Neural progenitor cell (in vitro differentiated cells): ENCODE results near the gene USP15. TPM values are rescaled to one million over a fixed set of nuclear protein-coding genes. Genes with fewer than 3 reads are reported as not detected.
"Not testable (repeated sequence)": the region's sequence is repeated elsewhere in the genome, so short reads cannot be mapped to it uniquely, and the experiment has no call there.

ENCODE experiments used
- DNase-seq: peaks from one replicate; pipeline ENCODE4 v3.0.0-alpha.2; 2016; ENCODE audit warnings: low spot score
- H2AFZ ChIP-seq: fragments of 200-600 bp; sonication (generic); replicated peaks from 2 replicates; pipeline ENCODE4 v1.6.1; 2016; ENCODE audit warnings: antibody characterized with exemption
- H3F3A ChIP-seq: fragments of 200-600 bp; sonication (generic); 2 replicates; pipeline ENCODE4 v1.6.1; 2016; ENCODE audit warnings: antibody characterized with exemption, low read depth
- H3K27ac ChIP-seq: fragments of 200-600 bp; sonication (generic); 2 replicates; pipeline ENCODE4 v1.5.1; 2016; ENCODE audit warnings: mild to moderate bottlenecking
- H3K27me3 ChIP-seq: fragments of 200-600 bp; sonication (generic); 2 replicates; pipeline ENCODE4 v1.6.1; 2016; ENCODE audit warnings: mild to moderate bottlenecking, moderate library complexity
- H3K36me3 ChIP-seq: fragments of 200-600 bp; sonication (generic); 2 replicates; pipeline ENCODE4 v1.5.1; 2016
- H3K4me1 ChIP-seq: fragments of 200-600 bp; sonication (generic); 2 replicates; pipeline ENCODE4 v1.6.1; 2016; ENCODE audit warnings: mixed run types
- H3K4me2 ChIP-seq: fragments of 200-600 bp; sonication (generic); 2 replicates; pipeline ENCODE4 v1.6.1; 2016
- H3K4me3 ChIP-seq: fragments of 200-600 bp; sonication (generic); 2 replicates; pipeline ENCODE4 v1.5.1; 2016
- H3K79me2 ChIP-seq: fragments of 200-600 bp; sonication (generic); 2 replicates; pipeline ENCODE4 v1.6.1; 2016; ENCODE audit warnings: low read depth
- H3K9ac ChIP-seq: fragments of 200-600 bp; sonication (generic); 2 replicates; pipeline ENCODE4 v1.6.1; 2016
- H3K9me3 ChIP-seq: fragments of 200-600 bp; sonication (generic); 2 replicates; pipeline ENCODE4 v1.5.1; 2016; ENCODE audit warnings: low read depth
- H4K20me1 ChIP-seq: fragments of 200-600 bp; sonication (generic); 2 replicates; pipeline ENCODE4 v1.6.1; 2016; ENCODE audit warnings: low read depth
- H3K27ac Mint-ChIP-seq: 3 replicates; pipeline ENCODE4 v1.8.0; 2021; ENCODE audit warnings: mixed read lengths
- H3K27me3 Mint-ChIP-seq: 2 replicates; pipeline ENCODE4 v1.8.0; 2022; ENCODE audit warnings: low read depth, mild to moderate bottlenecking, inconsistent platforms, moderate library complexity, mixed read lengths; ENCODE audit not compliant: insufficient read depth
- H3K36me3 Mint-ChIP-seq: 3 replicates; pipeline ENCODE4 v1.8.0; 2021; ENCODE audit warnings: mixed read lengths
- H3K4me1 Mint-ChIP-seq: 3 replicates; pipeline ENCODE4 v1.8.0; 2021; ENCODE audit warnings: mixed read lengths
- H3K4me3 Mint-ChIP-seq: 3 replicates; pipeline ENCODE4 v1.8.0; 2021; ENCODE audit warnings: mild to moderate bottlenecking, moderate library complexity, mixed read lengths
- H3K9me3 Mint-ChIP-seq: 3 replicates; pipeline ENCODE4 v1.8.0; 2020; ENCODE audit warnings: mixed read lengths
- CTCF ChIP-seq: fragments of 200-600 bp; sonication (generic); IDR thresholded peaks from 2 replicates; pipeline ENCODE4 v1.5.1; 2017; ENCODE audit warnings: antibody characterized with exemption, mild to moderate bottlenecking
- EZH2 ChIP-seq: fragments of 200-600 bp; sonication (generic); IDR thresholded peaks from 2 replicates; pipeline ENCODE4 v1.6.1; 2017; ENCODE audit warnings: antibody characterized with exemption, mild to moderate bottlenecking, moderate library complexity
- EZH2phosphoT487 ChIP-seq: fragments of 200-600 bp; sonication (generic); IDR thresholded peaks from 2 replicates; pipeline ENCODE4 v1.6.1; 2017; ENCODE audit warnings: antibody characterized with exemption
- total RNA-seq: library from RNA; depleted of rRNA; stranded (reverse); fragments of >200 nt; gene quantifications from 2 replicates; pipeline ENCODE4 v1.2.3, GENCODE V29; 2015; ENCODE audit warnings: low replicate concordance

USP15 gene
- total RNA-seq, 1 donor from 2014 or later = 36.0 TPM

- no peaks in the 10 kb centered on the region for H3K9me3 Mint-ChIP-seq
- Histone ChIP-seq H3F3A (peaks cover 27% of the 10 kb centered on the region), H3K9me3 (no peaks in the 10 kb centered on the region), H3K36me3 (no peaks in the 10 kb centered on the region), H3K27ac (no peak overlapping the region), H3K4me3 (no peak overlapping the region), H3K9ac (no peak overlapping the region), H3K4me1 (no peaks in the 10 kb centered on the region), H4K20me1 (no peaks in the 10 kb centered on the region), H3K79me2 (no peaks in the 10 kb centered on the region), H3K4me2 (no peak overlapping the region), H2AFZ (no peak overlapping the region), H3K27me3 (no peaks in the 10 kb centered on the region)
- H3K4me1 Mint-ChIP-seq = peaks cover 3% of the 10 kb centered on the region
- DNase-seq = no peak
- peaks cover under 1% of the 10 kb centered on the region for H3K27me3 Mint-ChIP-seq
- no peak overlapping the region for H3K4me3 Mint-ChIP-seq
- peaks cover 7% of the 10 kb centered on the region for H3K36me3 Mint-ChIP-seq
- no peak overlapping the region for H3K27ac Mint-ChIP-seq
- TF ChIP-seq EZH2 = no peak
- TF ChIP-seq EZH2phosphoT487 = no peak
- no peak for TF ChIP-seq CTCF
Observed at GRCh38 chr12:62350554-62350953, 90.3 kb downstream of the USP15 start.

DNA sequence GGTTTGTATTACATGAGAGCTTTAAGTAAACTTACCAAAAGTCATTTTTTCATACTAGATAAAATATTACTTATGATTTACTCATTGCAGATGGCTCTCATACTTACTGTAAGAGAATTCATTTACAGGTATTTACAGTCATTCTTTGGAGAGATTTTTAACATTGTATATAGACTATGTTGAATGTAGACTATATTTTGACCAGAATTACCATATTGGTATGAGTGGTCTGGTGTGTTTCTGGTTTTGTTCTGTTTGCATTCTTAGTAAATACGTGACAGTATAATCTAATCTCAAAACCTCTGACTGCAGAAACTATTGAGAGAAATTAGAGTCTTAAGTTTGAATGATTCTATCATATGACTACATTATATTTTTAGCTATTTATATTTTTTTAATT, 91.1 kb downstream of the USP15 start:
- Histone ChIP-seq H3K9ac (no peak overlapping the region), H3K9me3 (no peaks in the 10 kb centered on the region), H2AFZ (no peak overlapping the region), H3K4me2 (no peak overlapping the region), H3K27me3 (no peaks in the 10 kb centered on the region), H3K79me2 (no peaks in the 10 kb centered on the region), H3K36me3 (no peaks in the 10 kb centered on the region), H3F3A (peaks cover 27% of the 10 kb centered on the region), H4K20me1 (no peaks in the 10 kb centered on the region), H3K4me1 (no peaks in the 10 kb centered on the region), H3K4me3 (no peak overlapping the region), H3K27ac (no peak overlapping the region)
- no peak for DNase-seq
- Mint-ChIP-seq H3K4me1 (peaks cover 3% of the 10 kb centered on the region), H3K36me3 (peaks cover 4% of the 10 kb centered on the region), H3K27ac (no peak overlapping the region), H3K4me3 (no peak overlapping the region), H3K9me3 (no peaks in the 10 kb centered on the region), H3K27me3 (no peaks in the 10 kb centered on the region)
- TF ChIP-seq EZH2 (no peak), CTCF (no peak), EZH2phosphoT487 (no peak)

DNA sequence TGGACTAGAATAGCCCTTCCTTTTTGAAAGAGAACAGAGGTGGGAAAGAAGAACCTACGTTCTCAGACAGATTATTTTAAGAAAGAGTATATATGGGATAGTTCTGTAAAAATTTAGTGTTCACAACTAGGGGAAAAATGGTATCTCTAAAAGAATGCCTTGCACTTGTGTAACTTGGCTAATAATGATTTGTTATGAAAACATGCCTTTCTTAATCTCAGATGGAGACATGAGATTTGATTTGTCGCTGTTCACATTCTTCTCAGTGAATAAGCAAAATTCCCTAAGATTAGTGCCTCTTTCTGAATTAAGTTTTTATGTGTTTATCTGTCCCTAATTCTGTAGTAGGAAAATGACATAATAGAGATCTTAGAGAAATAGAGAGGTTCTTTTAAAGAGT, 100.8 kb downstream of the USP15 start:
- Mint-ChIP-seq H3K4me1 (no peaks in the 10 kb centered on the region), H3K9me3 (peaks cover 18% of the 10 kb centered on the region), H3K4me3 (no peak overlapping the region), H3K36me3 (peaks cover 23% of the 10 kb centered on the region), H3K27ac (no peak overlapping the region), H3K27me3 (no peaks in the 10 kb centered on the region)
- Histone ChIP-seq H3K9me3 (no peaks in the 10 kb centered on the region), H3K4me1 (no peaks in the 10 kb centered on the region), H4K20me1 (no peaks in the 10 kb centered on the region), H2AFZ (no peak overlapping the region), H3K27me3 (no peaks in the 10 kb centered on the region), H3K4me2 (no peak overlapping the region), H3K36me3 (no peaks in the 10 kb centered on the region), H3K4me3 (no peak overlapping the region), H3K9ac (no peak overlapping the region), H3K79me2 (no peaks in the 10 kb centered on the region), H3K27ac (no peak overlapping the region), H3F3A (no peaks in the 10 kb centered on the region)
- TF ChIP-seq EZH2 (no peak), CTCF (no peak), EZH2phosphoT487 (no peak)
- DNase-seq = no peak

DNA sequence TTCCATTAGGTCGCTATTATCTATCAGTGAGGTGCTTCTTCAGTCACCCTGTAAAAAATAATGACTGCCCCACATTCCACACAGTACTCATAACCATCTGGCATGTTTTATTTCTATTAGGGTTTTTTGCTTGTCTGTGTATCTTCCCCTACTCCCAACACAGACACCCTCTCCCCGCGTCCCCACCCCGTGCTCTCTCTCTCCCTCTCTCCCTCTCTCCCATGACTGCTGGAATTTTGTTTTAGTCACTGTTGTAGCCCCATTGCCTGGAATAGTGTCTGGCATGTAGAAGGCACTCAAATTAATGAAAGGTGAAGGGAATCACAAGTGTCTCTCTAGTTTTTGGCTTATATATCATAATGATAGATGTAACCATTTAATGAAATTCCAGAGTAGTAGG, 103.3 kb downstream of the USP15 start:
- H3F3A ChIP-seq = no peaks in the 10 kb centered on the region
- DNase-seq = no peak
- H3K9me3 Mint-ChIP-seq = peaks cover 25% of the 10 kb centered on the region
- H3K27ac ChIP-seq = no peak overlapping the region
- peaks cover 33% of the 10 kb centered on the region for H3K36me3 Mint-ChIP-seq
- H3K36me3 ChIP-seq = no peaks in the 10 kb centered on the region
- H3K4me3 Mint-ChIP-seq = no peak overlapping the region
- H3K4me1 ChIP-seq = no peaks in the 10 kb centered on the region
- no peak overlapping the region for H3K27ac Mint-ChIP-seq
- H2AFZ ChIP-seq = no peak overlapping the region
- H3K9me3 ChIP-seq = no peaks in the 10 kb centered on the region
- no peaks in the 10 kb centered on the region for H3K27me3 Mint-ChIP-seq
- no peaks in the 10 kb centered on the region for H4K20me1 ChIP-seq
- H3K79me2 ChIP-seq = no peaks in the 10 kb centered on the region
- no peak overlapping the region for H3K4me2 ChIP-seq
- no peak overlapping the region for H3K9ac ChIP-seq
- H3K27me3 ChIP-seq = no peaks in the 10 kb centered on the region
- no peaks in the 10 kb centered on the region for H3K4me1 Mint-ChIP-seq
- TF ChIP-seq EZH2phosphoT487 = no peak
- no peak for TF ChIP-seq CTCF
- no peak for TF ChIP-seq EZH2
- no peak overlapping the region for H3K4me3 ChIP-seq

DNA sequence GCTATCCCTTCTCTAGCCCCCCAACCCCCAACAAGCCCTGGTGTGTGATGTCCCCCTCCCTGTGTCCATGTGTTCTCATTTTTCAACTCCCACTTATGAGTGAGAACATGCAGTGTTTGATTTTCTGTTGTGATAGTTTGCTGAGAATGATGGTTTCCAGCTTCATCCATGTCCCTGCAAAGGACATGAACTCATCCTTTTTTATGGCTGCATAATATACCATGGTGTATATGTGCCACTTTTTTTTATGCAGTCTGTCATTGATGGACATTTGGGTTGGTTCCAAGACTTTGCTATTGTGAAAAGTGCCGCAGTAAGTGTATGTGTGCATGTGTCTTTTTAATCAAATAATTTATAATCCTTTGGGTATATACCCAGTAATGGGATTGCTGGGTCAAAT, 104.5 kb downstream of the USP15 start:
- not testable (repeated sequence) for H3K9ac ChIP-seq, H2AFZ ChIP-seq, H3K27ac Mint-ChIP-seq, H3K27ac ChIP-seq, H3K4me1 Mint-ChIP-seq, H3K9me3 ChIP-seq, H3K4me1 ChIP-seq, H3K27me3 Mint-ChIP-seq, H4K20me1 ChIP-seq, H3K4me3 ChIP-seq, H3K27me3 ChIP-seq, DNase-seq, H3F3A ChIP-seq, H3K4me3 Mint-ChIP-seq, H3K36me3 ChIP-seq, H3K79me2 ChIP-seq, H3K4me2 ChIP-seq
- H3K36me3 Mint-ChIP-seq = peaks cover 38% of the 10 kb centered on the region
- H3K9me3 Mint-ChIP-seq = peaks cover 25% of the 10 kb centered on the region
